MM.1S (cell line): ENCODE data around the gene PIH1D1.
A peak's percentile ranks its signal among the peaks of the same experiment; 100 is the strongest.
"Not testable (repeated sequence)": the region's sequence is repeated elsewhere in the genome, so short reads cannot be mapped to it uniquely, and the experiment has no call there.

Experiments used
- DNase-seq: peaks from one replicate; pipeline ENCODE4 v3.0.0-alpha.2; 2015
- H2AFZ ChIP-seq: fragments of 300-600 bp; sonication (generic); 2 replicates; pipeline ENCODE4 v1.6.0; 2016; ENCODE audit warnings: antibody characterized with exemption, low read length
- H3F3A ChIP-seq: fragments of 300-600 bp; sonication (generic); 2 replicates; pipeline ENCODE4 v1.6.1; 2016; ENCODE audit warnings: mild to moderate bottlenecking, antibody characterized with exemption, low read length, moderate library complexity, mixed read lengths; ENCODE audit not compliant: insufficient read depth
- H3K27ac ChIP-seq: fragments of 300-600 bp; sonication (generic); 2 replicates; pipeline ENCODE4 v1.5.1; 2016; ENCODE audit warnings: mild to moderate bottlenecking, low read length
- H3K27me3 ChIP-seq: fragments of 300-600 bp; sonication (generic); replicated peaks from 2 replicates; pipeline ENCODE4 v1.6.0; 2016; ENCODE audit warnings: low read length; ENCODE audit not compliant: insufficient read depth
- H3K36me3 ChIP-seq: fragments of 300-600 bp; sonication (generic); replicated peaks from 2 replicates; pipeline ENCODE4 v1.6.1; 2016; ENCODE audit warnings: mild to moderate bottlenecking, low read length, mixed read lengths; ENCODE audit not compliant: insufficient read depth
- H3K4me1 ChIP-seq: fragments of 300-600 bp; sonication (generic); 2 replicates; pipeline ENCODE4 v1.6.1; 2016; ENCODE audit warnings: low read length, mixed read lengths
- H3K4me2 ChIP-seq: fragments of 300-600 bp; sonication (generic); 2 replicates; pipeline ENCODE4 v1.6.0; 2016; ENCODE audit warnings: low read depth, low read length
- H3K4me3 ChIP-seq: fragments of 300-600 bp; sonication (generic); 2 replicates; pipeline ENCODE4 v1.5.1; 2016; ENCODE audit warnings: low read length, mixed read lengths
- H3K79me2 ChIP-seq: fragments of 300-600 bp; sonication (generic); 2 replicates; pipeline ENCODE4 v1.6.1; 2016; ENCODE audit warnings: mixed run types, low read length, mixed read lengths
- H3K9ac ChIP-seq: fragments of 300-600 bp; sonication (generic); 2 replicates; pipeline ENCODE4 v1.6.1; 2016; ENCODE audit warnings: low read length, mixed read lengths
- H3K9me2 ChIP-seq: fragments of 300-600 bp; sonication (generic); replicated peaks from 2 replicates; pipeline ENCODE4 v1.6.1; 2016; ENCODE audit warnings: mild to moderate bottlenecking, low read length, mixed read lengths; ENCODE audit not compliant: insufficient read depth
- H3K9me3 ChIP-seq: fragments of 300-600 bp; sonication (generic); replicated peaks from 2 replicates; pipeline ENCODE4 v1.6.1; 2016; ENCODE audit warnings: mild to moderate bottlenecking, low read length, mixed read lengths; ENCODE audit not compliant: insufficient read depth
- H4K20me1 ChIP-seq: fragments of 300-600 bp; sonication (generic); 2 replicates; pipeline ENCODE4 v1.6.1; 2016; ENCODE audit warnings: mild to moderate bottlenecking, low read length, moderate library complexity, mixed read lengths; ENCODE audit not compliant: insufficient read depth
- CTCF ChIP-seq: fragments of 300-600 bp; sonication (generic); IDR thresholded peaks from 2 replicates; pipeline ENCODE4 v1.5.1; 2016; ENCODE audit warnings: antibody characterized with exemption, low read length, mixed read lengths
- EZH2 ChIP-seq: fragments of 300-600 bp; sonication (generic); optimal IDR thresholded peaks from 2 replicates; pipeline ENCODE3; 2017; ENCODE audit warnings: low read depth, mild to moderate bottlenecking, antibody characterized with exemption, low read length, mixed read lengths
- EZH2phosphoT487 ChIP-seq: fragments of 300-600 bp; sonication (generic); IDR thresholded peaks from 2 replicates; pipeline ENCODE4 v1.6.1; 2018; ENCODE audit warnings: antibody characterized with exemption, low read length

The PIH1D1 gene

GRCh38 chr19:49473868-49474541, 22.4 kb upstream of the PIH1D1 start, which contains the start of gene FLT3LG:
Gene FLT3LG (plus strand): TSS chr19:49474215. CDS start chr19:49474640, 425 bp downstream.
- peaks cover 7% of the 10 kb centered on the region for H3K4me1 ChIP-seq
- no peaks in the 10 kb centered on the region for H3K36me3 ChIP-seq
- no peaks in the 10 kb centered on the region for H3K27me3 ChIP-seq
- H3K79me2 ChIP-seq, result peaks cover 4% of the 10 kb centered on the region
- H3K4me2 ChIP-seq, result peak within 1 kb of the TSS; percentile 96
- H3F3A ChIP-seq, result 0 out of 2 replicates have a peak, but pooled peaks cover 5% of the 10 kb centered on the region
- peak within 1 kb of the TSS; percentile 95 for H2AFZ ChIP-seq
- DNase-seq, result peak; percentile 92
- peak; percentile 99 for TF ChIP-seq CTCF
- TF ChIP-seq EZH2phosphoT487, result no peak
- TF ChIP-seq EZH2, result no peak
- H3K9me2 ChIP-seq, result no peaks in the 10 kb centered on the region
- H3K27ac ChIP-seq, result peak within 1 kb of the TSS; percentile 51; the same call in 1 of the 2 replicates
- peak within 1 kb of the TSS; percentile 85 for H3K9ac ChIP-seq
- no peaks in the 10 kb centered on the region for H4K20me1 ChIP-seq
- H3K9me3 ChIP-seq, result no peaks in the 10 kb centered on the region
- peak within 1 kb of the TSS; percentile 82 for H3K4me3 ChIP-seq

- H3K36me3 ChIP-seq, DNase-seq, H3K9me3 ChIP-seq, H3F3A ChIP-seq, H3K27me3 ChIP-seq, H3K9me2 ChIP-seq, H4K20me1 ChIP-seq, H3K79me2 ChIP-seq: not testable (repeated sequence)
- H3K27ac ChIP-seq, result peak overlapping the region; percentile 51; the same call in 1 of the 2 replicates
- H3K4me3 ChIP-seq, result peak overlapping the region; percentile 82
- H3K4me1 ChIP-seq, result peaks cover 12% of the 10 kb centered on the region
- peak overlapping the region; percentile 85 for H3K9ac ChIP-seq
- H3K4me2 ChIP-seq, result peak overlapping the region; percentile 96
- H2AFZ ChIP-seq, result peak overlapping the region; percentile 95
Observed at GRCh38 chr19:49473501-49473867, 21.9 kb upstream of the PIH1D1 start.

GRCh38 chr19:49472936-49473335, 21.3 kb upstream of the PIH1D1 start:
- Histone ChIP-seq H2AFZ (no peak overlapping the region), H3F3A (0 out of 2 replicates have a peak, but pooled peaks cover 5% of the 10 kb centered on the region)

More at GRCh38 chr19:49472936-49473335, 21.3 kb upstream of the PIH1D1 start:
- peaks cover 15% of the 10 kb centered on the region for H3K4me1 ChIP-seq
- no peak overlapping the region for H3K9ac ChIP-seq
- TF ChIP-seq EZH2phosphoT487 (no peak), EZH2 (no peak), CTCF (no peak)
- no peaks in the 10 kb centered on the region for H3K9me2 ChIP-seq
- H3K27me3 ChIP-seq, result no peaks in the 10 kb centered on the region
- no peak for DNase-seq
- H4K20me1 ChIP-seq, result no peaks in the 10 kb centered on the region
- H3K9me3 ChIP-seq, result no peaks in the 10 kb centered on the region
- H3K4me3 ChIP-seq, result no peak overlapping the region
- H3K79me2 ChIP-seq, result peaks cover 4% of the 10 kb centered on the region
- H3K4me2 ChIP-seq, result no peak overlapping the region
- H3K36me3 ChIP-seq, result no peaks in the 10 kb centered on the region
- no peak overlapping the region for H3K27ac ChIP-seq
